Measurements from ENCODE around the gene KIAA1755.

GRCh38 chr20:38213607-38213940 lies 47.0 kb downstream of the KIAA1755 start:
- TF ChIP-seq, protein P1, sequence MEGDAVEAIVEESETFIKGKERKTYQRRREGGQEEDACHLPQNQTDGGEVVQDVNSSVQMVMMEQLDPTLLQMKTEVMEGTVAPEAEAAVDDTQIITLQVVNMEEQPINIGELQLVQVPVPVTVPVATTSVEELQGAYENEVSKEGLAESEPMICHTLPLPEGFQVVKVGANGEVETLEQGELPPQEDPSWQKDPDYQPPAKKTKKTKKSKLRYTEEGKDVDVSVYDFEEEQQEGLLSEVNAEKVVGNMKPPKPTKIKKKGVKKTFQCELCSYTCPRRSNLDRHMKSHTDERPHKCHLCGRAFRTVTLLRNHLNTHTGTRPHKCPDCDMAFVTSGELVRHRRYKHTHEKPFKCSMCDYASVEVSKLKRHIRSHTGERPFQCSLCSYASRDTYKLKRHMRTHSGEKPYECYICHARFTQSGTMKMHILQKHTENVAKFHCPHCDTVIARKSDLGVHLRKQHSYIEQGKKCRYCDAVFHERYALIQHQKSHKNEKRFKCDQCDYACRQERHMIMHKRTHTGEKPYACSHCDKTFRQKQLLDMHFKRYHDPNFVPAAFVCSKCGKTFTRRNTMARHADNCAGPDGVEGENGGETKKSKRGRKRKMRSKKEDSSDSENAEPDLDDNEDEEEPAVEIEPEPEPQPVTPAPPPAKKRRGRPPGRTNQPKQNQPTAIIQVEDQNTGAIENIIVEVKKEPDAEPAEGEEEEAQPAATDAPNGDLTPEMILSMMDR (IDR thresholded peaks at IDR 0.05): no peak
- no peak for TF ChIP-seq POLR2A (IDR thresholded peaks at IDR 0.05)

Measured in body of pancreas (tissue), 4 donors.